Measurements from ENCODE around the gene ORAI1.

The ORAI1 gene

DNA sequence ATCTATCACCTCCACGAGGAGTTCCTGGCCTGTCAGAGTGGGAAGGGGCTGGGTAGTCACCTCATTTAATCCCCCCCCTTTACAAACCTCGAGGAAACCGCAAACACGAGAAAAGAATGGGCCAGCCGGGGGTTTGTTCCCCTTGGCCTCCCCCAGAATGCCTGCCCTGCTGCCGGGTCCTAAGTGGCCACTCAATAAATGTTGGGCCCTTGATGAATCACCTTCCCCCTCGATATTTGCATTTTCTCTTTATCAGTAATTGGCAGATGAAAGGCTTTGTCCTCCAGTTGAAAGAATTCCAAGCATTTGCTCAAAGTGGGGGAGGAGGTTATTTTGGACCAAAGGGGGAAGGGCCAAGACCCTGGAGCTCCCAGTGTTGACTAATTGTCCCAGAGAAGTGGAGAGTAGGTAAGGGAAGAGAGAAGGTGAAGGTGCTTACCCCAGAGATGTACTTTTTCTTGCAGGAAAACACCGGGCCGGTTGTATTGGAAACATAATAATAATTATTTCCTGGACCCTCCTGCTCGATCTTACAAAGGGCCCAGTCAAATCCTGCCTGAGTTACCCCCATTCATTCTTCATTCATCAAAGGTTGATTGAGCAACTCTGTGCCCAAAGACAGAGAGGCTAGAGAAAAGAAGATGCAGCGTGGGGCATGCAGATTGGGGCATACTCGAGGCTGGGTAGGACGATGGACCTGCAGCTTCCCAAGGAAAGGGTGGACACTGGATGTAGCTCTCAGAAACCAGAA, 43.6 kb upstream of the ORAI1 start (continued):
- TF ChIP-seq, protein P1, sequence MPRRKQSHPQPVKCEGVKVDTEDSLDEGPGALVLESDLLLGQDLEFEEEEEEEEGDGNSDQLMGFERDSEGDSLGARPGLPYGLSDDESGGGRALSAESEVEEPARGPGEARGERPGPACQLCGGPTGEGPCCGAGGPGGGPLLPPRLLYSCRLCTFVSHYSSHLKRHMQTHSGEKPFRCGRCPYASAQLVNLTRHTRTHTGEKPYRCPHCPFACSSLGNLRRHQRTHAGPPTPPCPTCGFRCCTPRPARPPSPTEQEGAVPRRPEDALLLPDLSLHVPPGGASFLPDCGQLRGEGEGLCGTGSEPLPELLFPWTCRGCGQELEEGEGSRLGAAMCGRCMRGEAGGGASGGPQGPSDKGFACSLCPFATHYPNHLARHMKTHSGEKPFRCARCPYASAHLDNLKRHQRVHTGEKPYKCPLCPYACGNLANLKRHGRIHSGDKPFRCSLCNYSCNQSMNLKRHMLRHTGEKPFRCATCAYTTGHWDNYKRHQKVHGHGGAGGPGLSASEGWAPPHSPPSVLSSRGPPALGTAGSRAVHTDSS (tag by site-specific recombination; IDR thresholded peaks at IDR 0.05) = no peak
- TF ChIP-seq ZNF174 (tag by site-specific recombination; IDR thresholded peaks at IDR 0.05) = no peak
- no peak for TF ChIP-seq ZNF521 (tag by site-specific recombination; IDR thresholded peaks at IDR 0.05)
- no peak for TF ChIP-seq ZNF19 (tag by site-specific recombination; IDR thresholded peaks at IDR 0.05; ENCODE audit: low read depth)
- TF ChIP-seq ZSCAN30 (tag by site-specific recombination; IDR thresholded peaks at IDR 0.05) = no peak
- TF ChIP-seq, protein P2, sequence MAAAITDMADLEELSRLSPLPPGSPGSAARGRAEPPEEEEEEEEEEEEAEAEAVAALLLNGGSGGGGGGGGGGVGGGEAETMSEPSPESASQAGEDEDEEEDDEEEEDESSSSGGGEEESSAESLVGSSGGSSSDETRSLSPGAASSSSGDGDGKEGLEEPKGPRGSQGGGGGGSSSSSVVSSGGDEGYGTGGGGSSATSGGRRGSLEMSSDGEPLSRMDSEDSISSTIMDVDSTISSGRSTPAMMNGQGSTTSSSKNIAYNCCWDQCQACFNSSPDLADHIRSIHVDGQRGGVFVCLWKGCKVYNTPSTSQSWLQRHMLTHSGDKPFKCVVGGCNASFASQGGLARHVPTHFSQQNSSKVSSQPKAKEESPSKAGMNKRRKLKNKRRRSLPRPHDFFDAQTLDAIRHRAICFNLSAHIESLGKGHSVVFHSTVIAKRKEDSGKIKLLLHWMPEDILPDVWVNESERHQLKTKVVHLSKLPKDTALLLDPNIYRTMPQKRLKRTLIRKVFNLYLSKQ (tag by site-specific recombination; IDR thresholded peaks at IDR 0.05; ENCODE audit: borderline replicate concordance) = no peak
- TF ChIP-seq, protein P3, sequence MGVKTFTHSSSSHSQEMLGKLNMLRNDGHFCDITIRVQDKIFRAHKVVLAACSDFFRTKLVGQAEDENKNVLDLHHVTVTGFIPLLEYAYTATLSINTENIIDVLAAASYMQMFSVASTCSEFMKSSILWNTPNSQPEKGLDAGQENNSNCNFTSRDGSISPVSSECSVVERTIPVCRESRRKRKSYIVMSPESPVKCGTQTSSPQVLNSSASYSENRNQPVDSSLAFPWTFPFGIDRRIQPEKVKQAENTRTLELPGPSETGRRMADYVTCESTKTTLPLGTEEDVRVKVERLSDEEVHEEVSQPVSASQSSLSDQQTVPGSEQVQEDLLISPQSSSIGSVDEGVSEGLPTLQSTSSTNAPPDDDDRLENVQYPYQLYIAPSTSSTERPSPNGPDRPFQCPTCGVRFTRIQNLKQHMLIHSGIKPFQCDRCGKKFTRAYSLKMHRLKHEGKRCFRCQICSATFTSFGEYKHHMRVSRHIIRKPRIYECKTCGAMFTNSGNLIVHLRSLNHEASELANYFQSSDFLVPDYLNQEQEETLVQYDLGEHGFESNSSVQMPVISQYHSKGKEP (tag by site-specific recombination; IDR thresholded peaks at IDR 0.05) = no peak
- TF ChIP-seq, protein P4, sequence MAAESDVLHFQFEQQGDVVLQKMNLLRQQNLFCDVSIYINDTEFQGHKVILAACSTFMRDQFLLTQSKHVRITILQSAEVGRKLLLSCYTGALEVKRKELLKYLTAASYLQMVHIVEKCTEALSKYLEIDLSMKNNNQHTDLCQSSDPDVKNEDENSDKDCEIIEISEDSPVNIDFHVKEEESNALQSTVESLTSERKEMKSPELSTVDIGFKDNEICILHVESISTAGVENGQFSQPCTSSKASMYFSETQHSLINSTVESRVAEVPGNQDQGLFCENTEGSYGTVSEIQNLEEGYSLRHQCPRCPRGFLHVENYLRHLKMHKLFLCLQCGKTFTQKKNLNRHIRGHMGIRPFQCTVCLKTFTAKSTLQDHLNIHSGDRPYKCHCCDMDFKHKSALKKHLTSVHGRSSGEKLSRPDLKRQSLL (tag by site-specific recombination; IDR thresholded peaks at IDR 0.05) = no peak
- no peak for TF ChIP-seq ZNF211 (tag by site-specific recombination; IDR thresholded peaks at IDR 0.05; ENCODE audit: low read depth)
- TF ChIP-seq ZNF324 (tag by site-specific recombination; IDR thresholded peaks at IDR 0.05) = no peak
- no peak for TF ChIP-seq ZNF10 (tag by site-specific recombination; IDR thresholded peaks at IDR 0.05)
- TF ChIP-seq ZNF248 (tag by site-specific recombination; IDR thresholded peaks at IDR 0.05) = no peak
- no peak for TF ChIP-seq ZNF707 (tag by site-specific recombination; IDR thresholded peaks at IDR 0.05)
- no peak for TF ChIP-seq YY2 (tag by site-specific recombination; IDR thresholded peaks at IDR 0.05)
- no peak for TF ChIP-seq ZNF155 (tag by site-specific recombination; IDR thresholded peaks at IDR 0.05)
- TF ChIP-seq, protein P5, sequence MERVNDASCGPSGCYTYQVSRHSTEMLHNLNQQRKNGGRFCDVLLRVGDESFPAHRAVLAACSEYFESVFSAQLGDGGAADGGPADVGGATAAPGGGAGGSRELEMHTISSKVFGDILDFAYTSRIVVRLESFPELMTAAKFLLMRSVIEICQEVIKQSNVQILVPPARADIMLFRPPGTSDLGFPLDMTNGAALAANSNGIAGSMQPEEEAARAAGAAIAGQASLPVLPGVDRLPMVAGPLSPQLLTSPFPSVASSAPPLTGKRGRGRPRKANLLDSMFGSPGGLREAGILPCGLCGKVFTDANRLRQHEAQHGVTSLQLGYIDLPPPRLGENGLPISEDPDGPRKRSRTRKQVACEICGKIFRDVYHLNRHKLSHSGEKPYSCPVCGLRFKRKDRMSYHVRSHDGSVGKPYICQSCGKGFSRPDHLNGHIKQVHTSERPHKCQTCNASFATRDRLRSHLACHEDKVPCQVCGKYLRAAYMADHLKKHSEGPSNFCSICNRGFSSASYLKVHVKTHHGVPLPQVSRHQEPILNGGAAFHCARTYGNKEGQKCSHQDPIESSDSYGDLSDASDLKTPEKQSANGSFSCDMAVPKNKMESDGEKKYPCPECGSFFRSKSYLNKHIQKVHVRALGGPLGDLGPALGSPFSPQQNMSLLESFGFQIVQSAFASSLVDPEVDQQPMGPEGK (tag by site-specific recombination; IDR thresholded peaks at IDR 0.05) = peak; percentile 28; the same call in 1 of the 2 replicates
- TF ChIP-seq ZNF621 (tag by site-specific recombination; IDR thresholded peaks at IDR 0.05) = no peak
- no peak for TF ChIP-seq ZNF664 (tag by site-specific recombination; IDR thresholded peaks at IDR 0.05)
- no peak for TF ChIP-seq ZNF146 (tag by site-specific recombination; IDR thresholded peaks at IDR 0.05)
- TF ChIP-seq, protein P6, sequence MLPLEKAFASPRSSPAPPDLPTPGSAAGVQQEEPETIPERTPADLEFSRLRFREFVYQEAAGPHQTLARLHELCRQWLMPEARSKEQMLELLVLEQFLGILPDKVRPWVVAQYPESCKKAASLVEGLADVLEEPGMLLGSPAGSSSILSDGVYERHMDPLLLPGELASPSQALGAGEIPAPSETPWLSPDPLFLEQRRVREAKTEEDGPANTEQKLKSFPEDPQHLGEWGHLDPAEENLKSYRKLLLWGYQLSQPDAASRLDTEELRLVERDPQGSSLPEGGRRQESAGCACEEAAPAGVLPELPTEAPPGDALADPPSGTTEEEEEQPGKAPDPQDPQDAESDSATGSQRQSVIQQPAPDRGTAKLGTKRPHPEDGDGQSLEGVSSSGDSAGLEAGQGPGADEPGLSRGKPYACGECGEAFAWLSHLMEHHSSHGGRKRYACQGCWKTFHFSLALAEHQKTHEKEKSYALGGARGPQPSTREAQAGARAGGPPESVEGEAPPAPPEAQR (tag by site-specific recombination; IDR thresholded peaks at IDR 0.05) = no peak
- TF ChIP-seq ZNF221 (tag by site-specific recombination; IDR thresholded peaks at IDR 0.05; ENCODE audit: borderline replicate concordance) = no peak
- peak; percentile 34; the same call in 1 of the 2 replicates for TF ChIP-seq SP3 (tag by site-specific recombination; IDR thresholded peaks at IDR 0.05)
- no peak for TF ChIP-seq ZNF23 (tag by site-specific recombination; IDR thresholded peaks at IDR 0.05; ENCODE audit: borderline replicate concordance)
- peak; percentile 69 for TF ChIP-seq ZNF335 (tag by site-specific recombination; conservative IDR thresholded peaks at IDR 0.05)
- peak; percentile 45 for TF ChIP-seq PRDM1 (tag by site-specific recombination; IDR thresholded peaks at IDR 0.05)
- no peak for TF ChIP-seq ZNF548 (tag by site-specific recombination; IDR thresholded peaks at IDR 0.05)
- no peak for TF ChIP-seq KLF16 (tag by site-specific recombination; IDR thresholded peaks at IDR 0.05)
- no peak for TF ChIP-seq ZNF623 (tag by site-specific recombination; IDR thresholded peaks at IDR 0.05)
- TF ChIP-seq ZFHX2 (tag by site-specific recombination; conservative IDR thresholded peaks at IDR 0.05) = peak; percentile 23; the same call in 1 of the 2 replicates

Data from HEK293 (cell line).